ENCODE measurements around the gene RHBDD1. TPM values are rescaled to one million over a fixed set of nuclear protein-coding genes. Genes with fewer than 3 reads are reported as not detected.
A peak's percentile ranks its signal among the peaks of the same experiment; 100 is the strongest.

Gene RHBDD1
- total RNA-seq, 1 donor from 2014 or later = 90.2 TPM

GRCh38 chr2:226798422-226799210 is 37.2 kb upstream of the RHBDD1 start:
- ATAC-seq (ENCODE audit: low read depth) (peak; percentile 11), DNase-seq (peak; percentile 56)
- peaks cover 44% of the 10 kb centered on the region for H3K4me1 Mint-ChIP-seq
- peak overlapping the region; percentile 74 for H3K27ac Mint-ChIP-seq
- intact Hi-C loops (cut with micrococcal nuclease) = loop anchor here (1.0 to 2.0 kb wide), 4 partner anchors 7 to 494 kb away; no protein-coding TSS in a partner anchor
- peak overlapping the region; percentile 92 for H3K4me3 Mint-ChIP-seq
- H3K36me3 Mint-ChIP-seq (ENCODE audit: low read depth) = peaks cover 1% of the 10 kb centered on the region
- ChIA-PET POLR2A (interaction anchor here (0.7 to 3.4 kb wide), 10 partner anchors 8 to 910 kb away, joined by 3 to 34 read pairs (median 6); partner anchors contain the start of gene RHBDD1), CTCF (interaction anchor here (1.1 to 6.0 kb wide), 7 partner anchors 9 to 908 kb away, joined by 3 to 59 read pairs (median 10); partner anchors contain the start of gene RHBDD1)
- no peak for TF ChIP-seq CTCF (IDR thresholded peaks at IDR 0.05)
- no peaks in the 10 kb centered on the region for H3K9me3 Mint-ChIP-seq
- H3K27me3 Mint-ChIP-seq = no peaks in the 10 kb centered on the region

DNA sequence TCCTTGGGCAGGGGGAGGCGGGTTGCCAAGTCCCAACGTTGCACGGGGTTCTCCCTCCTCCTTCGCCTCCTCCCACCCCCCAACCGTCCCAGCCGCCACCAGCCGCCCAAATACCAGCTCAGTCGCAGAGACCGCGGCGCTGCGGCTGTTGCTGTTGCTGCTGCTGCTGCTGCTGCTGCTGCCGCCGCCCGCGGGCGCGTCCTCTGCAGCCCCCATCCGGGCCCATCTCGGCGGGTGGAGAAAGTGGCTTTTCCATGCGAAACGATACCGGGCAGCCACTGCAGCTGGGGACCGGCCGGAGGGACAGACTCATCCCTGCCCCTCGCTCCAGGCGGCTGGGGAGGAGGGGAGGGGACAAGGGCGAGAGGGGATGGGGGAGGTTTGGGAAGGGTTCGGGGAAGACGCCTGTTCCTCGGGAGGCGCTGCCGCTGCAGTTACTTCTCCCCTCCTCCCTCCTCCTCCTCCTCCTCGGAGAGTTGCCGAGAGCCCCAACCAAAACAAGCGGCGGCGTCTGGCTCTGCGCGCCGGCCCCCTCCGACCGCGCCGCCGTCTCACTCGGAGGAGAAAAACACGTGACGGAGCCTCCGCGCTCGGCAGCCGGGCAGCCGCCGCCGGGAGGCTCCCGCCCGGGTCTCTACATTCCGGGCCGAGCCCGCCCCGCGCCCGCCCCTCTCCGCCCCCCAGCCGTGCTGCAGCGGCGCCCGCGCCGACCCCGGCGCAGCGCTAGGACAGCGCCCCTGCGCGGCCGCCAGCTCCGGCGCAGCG is 36.5 kb upstream of the RHBDD1 start, which contains the start of gene IRS1:
IRS1 (minus strand) TSS at position 610 of the 765 bp plus-strand sequence. CDS start 1,082 bp downstream, outside the sequence.
- intact Hi-C loops (cut with micrococcal nuclease) = loop anchor here (1.0 to 2.0 kb wide), 3 partner anchors 8 to 495 kb away; no protein-coding TSS in a partner anchor
- POLR2A ChIA-PET = interaction anchor here (0.5 to 3.4 kb wide), 19 partner anchors 7 to 910 kb away, joined by 3 to 34 read pairs (median 5); partner anchors contain the start of gene RHBDD1
- Mint-ChIP-seq H3K36me3 (ENCODE audit: low read depth) (peaks cover 1% of the 10 kb centered on the region), H3K9me3 (no peaks in the 10 kb centered on the region), H3K4me1 (peaks cover 38% of the 10 kb centered on the region), H3K27ac (peak within 1 kb of the TSS; percentile 77), H3K4me3 (peak within 1 kb of the TSS; percentile 92), H3K27me3 (peaks cover under 1% of the 10 kb centered on the region)
- ATAC-seq (ENCODE audit: low read depth) (peak; percentile 47), DNase-seq (peak; percentile 59)
- no peak for TF ChIP-seq CTCF (IDR thresholded peaks at IDR 0.05)
- CTCF ChIA-PET = interaction anchor here (0.7 to 6.0 kb wide), 14 partner anchors 10 to 1134 kb away, joined by 3 to 59 read pairs (median 4); partner anchors contain the start of gene RHBDD1

DNA sequence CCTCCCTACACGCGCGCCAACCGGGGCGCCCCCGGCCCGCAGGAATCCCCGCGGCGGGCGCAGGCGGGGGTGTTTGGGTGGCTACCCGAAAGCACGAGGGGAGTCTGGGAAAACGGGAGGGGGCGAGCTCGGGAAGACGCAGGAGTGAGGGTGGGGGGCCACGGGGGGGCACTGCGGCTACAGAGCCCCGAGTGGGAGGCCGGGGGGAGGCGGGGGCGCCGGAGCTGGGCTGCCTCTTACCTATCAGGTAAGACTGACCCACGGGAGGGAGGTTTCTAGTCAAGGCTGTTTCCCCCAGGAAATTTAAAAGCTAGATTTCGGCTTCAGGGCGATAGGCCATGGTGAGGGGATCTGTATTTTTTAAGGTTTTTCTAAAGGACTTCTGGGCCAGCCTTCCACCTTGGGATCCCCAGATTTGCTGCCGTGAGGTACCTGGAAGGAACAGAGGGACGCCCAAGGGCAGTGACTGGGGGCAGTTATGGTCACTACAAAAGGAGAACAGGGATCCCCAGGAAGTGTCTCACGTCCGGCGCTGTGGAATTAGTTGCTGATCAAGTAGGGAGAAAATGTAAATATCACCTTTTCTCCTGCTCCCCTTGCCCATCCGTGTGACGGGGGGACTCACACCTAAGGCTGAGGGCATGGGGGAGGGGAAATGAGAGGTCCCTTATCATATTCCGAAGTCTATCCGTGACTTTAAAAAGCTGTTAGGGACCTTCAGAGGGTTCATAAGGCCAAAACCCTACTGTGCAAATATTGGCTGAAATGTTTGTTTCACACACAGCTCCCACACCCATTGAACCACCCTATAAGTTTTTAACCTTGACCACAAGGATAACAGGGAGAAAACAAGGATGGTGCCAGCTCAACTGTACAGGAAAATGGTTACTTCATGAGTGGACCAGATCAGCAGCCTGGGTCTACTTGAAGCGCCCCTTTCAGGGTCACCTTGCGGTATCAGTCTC is 35.6 kb upstream of the RHBDD1 start:
- peak; percentile 20 for DNase-seq
- CTCF ChIA-PET = interaction anchor here (0.7 to 6.0 kb wide), 16 partner anchors 11 to 1135 kb away, joined by 3 to 59 read pairs (median 4); partner anchors contain the start of gene RHBDD1
- ATAC-seq (ENCODE audit: low read depth) = no peak

More for the DNA sequence above, 35.6 kb upstream of the RHBDD1 start:
- H3K27me3 Mint-ChIP-seq = peaks cover 5% of the 10 kb centered on the region
- H3K27ac Mint-ChIP-seq = peak overlapping the region; percentile 77
- peak overlapping the region; percentile 90 for H3K4me3 Mint-ChIP-seq
- intact Hi-C loops (cut with micrococcal nuclease) = loop anchor here (1.0 to 10.0 kb wide), 6 partner anchors 9 to 1758 kb away; partner anchors contain the start of gene DOCK10
- peaks cover 33% of the 10 kb centered on the region for H3K4me1 Mint-ChIP-seq
- no peak for TF ChIP-seq CTCF (IDR thresholded peaks at IDR 0.05)
- POLR2A ChIA-PET = interaction anchor here (0.5 to 3.4 kb wide), 16 partner anchors 8 to 911 kb away, joined by 3 to 34 read pairs (median 4); partner anchors contain the start of gene RHBDD1
- H3K9me3 Mint-ChIP-seq = no peaks in the 10 kb centered on the region
- H3K36me3 Mint-ChIP-seq (ENCODE audit: low read depth) = peaks cover 1% of the 10 kb centered on the region

All from activated B cell treated with CpG ODN at 0.5 μM for 24 hours (primary cell).